Epithelial cell of esophagus (primary cell): Measurements from ENCODE around the gene MS4A10.

Experiments used
- DNase-seq: peaks from one replicate; pipeline ENCODE4 v3.0.0; 2010; ENCODE audit warnings: low read depth
- H3K4me3 ChIP-seq: 2 replicates; pipeline ENCODE4 v1.5.1; 2011; ENCODE audit warnings: mild to moderate bottlenecking, low read length, control low read depth
- CTCF ChIP-seq: IDR thresholded peaks from 2 replicates; pipeline ENCODE4 v1.5.1; 2011; ENCODE audit warnings: low read depth, mild to moderate bottlenecking, low read length, control low read depth, inconsistent platforms; ENCODE audit not compliant: insufficient read depth; ENCODE audit errors: missing control alignments

MS4A10 gene

GRCh38 chr11:60765355-60765754 lies 19.8 kb upstream of the MS4A10 start:
- peak; percentile 27 for DNase-seq
- no peak overlapping the region for H3K4me3 ChIP-seq
- no peak for TF ChIP-seq CTCF

- no peak overlapping the region for H3K4me3 ChIP-seq
- DNase-seq, result no peak
- no peak for TF ChIP-seq CTCF
These were observed 18.6 kb upstream of the MS4A10 start for GRCh38 chr11:60766547-60766946.

- TF ChIP-seq CTCF, result no peak
- H3K4me3 ChIP-seq, result no peak overlapping the region
- no peak for DNase-seq
These were observed 17.7 kb upstream of the MS4A10 start for GRCh38 chr11:60767388-60767811.

GRCh38 chr11:60768202-60768601 lies 16.9 kb upstream of the MS4A10 start:
- no peak for TF ChIP-seq CTCF
- no peak for DNase-seq
- no peak overlapping the region for H3K4me3 ChIP-seq

GRCh38 chr11:60769273-60769672 lies 15.9 kb upstream of the MS4A10 start:
- no peak overlapping the region for H3K4me3 ChIP-seq
- peak; percentile 69 for DNase-seq
- no peak for TF ChIP-seq CTCF

- DNase-seq, result no peak
- no peak for TF ChIP-seq CTCF
- no peak overlapping the region for H3K4me3 ChIP-seq
These were observed 15.3 kb upstream of the MS4A10 start for GRCh38 chr11:60769811-60770210.

GRCh38 chr11:60771146-60771545 lies 14.0 kb upstream of the MS4A10 start:
- no peak for DNase-seq
- no peak overlapping the region for H3K4me3 ChIP-seq
- TF ChIP-seq CTCF, result no peak
